K562 (cell line): ENCODE data around the gene FOXR2.

Experiments
- ARID2 ChIP-seq: fragments of 450-650 bp; IDR thresholded peaks from 2 replicates; pipeline ENCODE4 v1.6.1; 2017; ENCODE audit warnings: antibody characterized with exemption, mild to moderate bottlenecking
- HMG20B ChIP-seq: fragments of 250-450 bp; sonication (Bioruptor Pico); IDR thresholded peaks from 2 replicates; pipeline ENCODE4 v1.5.0; 2021; ENCODE audit warnings: mild to moderate bottlenecking
- RBFOX2 ChIP-seq: fragments of 200-400 bp; formaldehyde crosslinking; IDR thresholded peaks from 2 replicates; pipeline ENCODE4 v1.6.1; 2017; ENCODE audit warnings: low read depth, mild to moderate bottlenecking, low read length, moderate library complexity
- TCF7 ChIP-seq: sonication (generic); IDR thresholded peaks from 2 replicates; pipeline ENCODE4 v1.6.1; 2016; ENCODE audit warnings: antibody characterized with exemption, borderline replicate concordance
- ZNF77 ChIP-seq: fragments of 250-450 bp; sonication (Bioruptor Pico); IDR thresholded peaks from 2 replicates; pipeline ENCODE4 v1.5.0; 2020
- TF ChIP-seq, protein P1 (sequence below): IDR thresholded peaks from 3 replicates; pipeline ENCODE4 v1.6.1; 2011; ENCODE audit warnings: borderline replicate concordance, mild to moderate bottlenecking; ENCODE audit not compliant: insufficient read length, insufficient read depth
- TF ChIP-seq, protein P2 (sequence below): sonication (generic); formaldehyde crosslinking; IDR thresholded peaks from 2 replicates; pipeline ENCODE4 v1.9.0; 2022; ENCODE audit warnings: mild to moderate bottlenecking, missing genetic modification reagents
- TF ChIP-seq, protein P3 (sequence below), 2 experiments: fragments of 450-650 bp; conservative IDR thresholded peaks; 2 replicates each; pipeline ENCODE4 v1.6.1; 2017; ENCODE audit warnings: mild to moderate bottlenecking in 2 of 2, moderate library complexity in 2 of 2
- TF ChIP-seq, protein P4 (sequence below), 2 experiments: fragments of 450-650 bp; formaldehyde crosslinking in 1 of 2; IDR thresholded peaks; 2 replicates each; pipeline versions ENCODE4 v1.4.0 to v1.6.1; 2014 to 2020; ENCODE audit warnings: mild to moderate bottlenecking in 2 of 2, borderline replicate concordance in 1 of 2, low read depth in 1 of 2

DNA sequence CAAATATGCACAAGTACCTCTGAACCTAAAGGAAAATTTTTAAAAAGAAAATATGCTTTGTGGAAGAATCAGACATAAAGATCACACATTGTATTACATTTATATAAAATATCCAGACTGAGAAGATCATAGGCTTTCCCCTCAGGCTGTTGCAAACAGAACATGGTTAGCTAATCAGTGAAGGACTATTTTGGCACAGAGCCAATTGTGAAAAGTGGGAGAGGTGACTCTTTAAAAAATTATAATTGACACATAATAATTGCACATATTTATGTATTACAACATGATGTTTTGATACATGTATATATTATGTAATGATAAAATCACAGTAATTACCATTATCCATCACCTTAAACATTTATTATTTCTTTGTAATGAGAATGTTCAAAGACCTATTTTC is 44.1 kb upstream of the FOXR2 start:
- no peak for TF ChIP-seq RBFOX2
- TF ChIP-seq TCF7: no peak
- TF ChIP-seq HMG20B: no peak
- TF ChIP-seq, protein P1, sequence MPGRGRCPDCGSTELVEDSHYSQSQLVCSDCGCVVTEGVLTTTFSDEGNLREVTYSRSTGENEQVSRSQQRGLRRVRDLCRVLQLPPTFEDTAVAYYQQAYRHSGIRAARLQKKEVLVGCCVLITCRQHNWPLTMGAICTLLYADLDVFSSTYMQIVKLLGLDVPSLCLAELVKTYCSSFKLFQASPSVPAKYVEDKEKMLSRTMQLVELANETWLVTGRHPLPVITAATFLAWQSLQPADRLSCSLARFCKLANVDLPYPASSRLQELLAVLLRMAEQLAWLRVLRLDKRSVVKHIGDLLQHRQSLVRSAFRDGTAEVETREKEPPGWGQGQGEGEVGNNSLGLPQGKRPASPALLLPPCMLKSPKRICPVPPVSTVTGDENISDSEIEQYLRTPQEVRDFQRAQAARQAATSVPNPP: no peak
- TF ChIP-seq, protein P2, sequence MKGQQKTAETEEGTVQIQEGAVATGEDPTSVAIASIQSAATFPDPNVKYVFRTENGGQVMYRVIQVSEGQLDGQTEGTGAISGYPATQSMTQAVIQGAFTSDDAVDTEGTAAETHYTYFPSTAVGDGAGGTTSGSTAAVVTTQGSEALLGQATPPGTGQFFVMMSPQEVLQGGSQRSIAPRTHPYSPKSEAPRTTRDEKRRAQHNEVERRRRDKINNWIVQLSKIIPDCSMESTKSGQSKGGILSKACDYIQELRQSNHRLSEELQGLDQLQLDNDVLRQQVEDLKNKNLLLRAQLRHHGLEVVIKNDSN: no peak
- no peak for TF ChIP-seq ARID2
- TF ChIP-seq, protein P3, sequence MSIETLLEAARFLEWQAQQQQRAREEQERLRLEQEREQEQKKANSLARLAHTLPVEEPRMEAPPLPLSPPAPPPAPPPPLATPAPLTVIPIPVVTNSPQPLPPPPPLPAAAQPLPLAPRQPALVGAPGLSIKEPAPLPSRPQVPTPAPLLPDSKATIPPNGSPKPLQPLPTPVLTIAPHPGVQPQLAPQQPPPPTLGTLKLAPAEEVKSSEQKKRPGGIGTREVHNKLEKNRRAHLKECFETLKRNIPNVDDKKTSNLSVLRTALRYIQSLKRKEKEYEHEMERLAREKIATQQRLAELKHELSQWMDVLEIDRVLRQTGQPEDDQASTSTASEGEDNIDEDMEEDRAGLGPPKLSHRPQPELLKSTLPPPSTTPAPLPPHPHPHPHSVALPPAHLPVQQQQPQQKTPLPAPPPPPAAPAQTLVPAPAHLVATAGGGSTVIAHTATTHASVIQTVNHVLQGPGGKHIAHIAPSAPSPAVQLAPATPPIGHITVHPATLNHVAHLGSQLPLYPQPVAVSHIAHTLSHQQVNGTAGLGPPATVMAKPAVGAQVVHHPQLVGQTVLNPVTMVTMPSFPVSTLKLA (conservative IDR thresholded peaks at IDR 0.05): no peak
- TF ChIP-seq ZNF77 (CRISPR knock-in tag): no peak
- TF ChIP-seq, protein P4, sequence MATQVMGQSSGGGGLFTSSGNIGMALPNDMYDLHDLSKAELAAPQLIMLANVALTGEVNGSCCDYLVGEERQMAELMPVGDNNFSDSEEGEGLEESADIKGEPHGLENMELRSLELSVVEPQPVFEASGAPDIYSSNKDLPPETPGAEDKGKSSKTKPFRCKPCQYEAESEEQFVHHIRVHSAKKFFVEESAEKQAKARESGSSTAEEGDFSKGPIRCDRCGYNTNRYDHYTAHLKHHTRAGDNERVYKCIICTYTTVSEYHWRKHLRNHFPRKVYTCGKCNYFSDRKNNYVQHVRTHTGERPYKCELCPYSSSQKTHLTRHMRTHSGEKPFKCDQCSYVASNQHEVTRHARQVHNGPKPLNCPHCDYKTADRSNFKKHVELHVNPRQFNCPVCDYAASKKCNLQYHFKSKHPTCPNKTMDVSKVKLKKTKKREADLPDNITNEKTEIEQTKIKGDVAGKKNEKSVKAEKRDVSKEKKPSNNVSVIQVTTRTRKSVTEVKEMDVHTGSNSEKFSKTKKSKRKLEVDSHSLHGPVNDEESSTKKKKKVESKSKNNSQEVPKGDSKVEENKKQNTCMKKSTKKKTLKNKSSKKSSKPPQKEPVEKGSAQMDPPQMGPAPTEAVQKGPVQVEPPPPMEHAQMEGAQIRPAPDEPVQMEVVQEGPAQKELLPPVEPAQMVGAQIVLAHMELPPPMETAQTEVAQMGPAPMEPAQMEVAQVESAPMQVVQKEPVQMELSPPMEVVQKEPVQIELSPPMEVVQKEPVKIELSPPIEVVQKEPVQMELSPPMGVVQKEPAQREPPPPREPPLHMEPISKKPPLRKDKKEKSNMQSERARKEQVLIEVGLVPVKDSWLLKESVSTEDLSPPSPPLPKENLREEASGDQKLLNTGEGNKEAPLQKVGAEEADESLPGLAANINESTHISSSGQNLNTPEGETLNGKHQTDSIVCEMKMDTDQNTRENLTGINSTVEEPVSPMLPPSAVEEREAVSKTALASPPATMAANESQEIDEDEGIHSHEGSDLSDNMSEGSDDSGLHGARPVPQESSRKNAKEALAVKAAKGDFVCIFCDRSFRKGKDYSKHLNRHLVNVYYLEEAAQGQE (IDR thresholded peaks at IDR 0.05; ENCODE audit: borderline replicate concordance): no peak
- TF ChIP-seq, protein P4 (CRISPR knock-in tag; IDR thresholded peaks at IDR 0.05; ENCODE audit: low read depth): no peak
